HepG2 (cell line): ENCODE results near the gene UBE3D. TPM values are rescaled to one million over a fixed set of nuclear protein-coding genes. Genes with fewer than 3 reads are reported as not detected.

ENCODE experiments used
- ATAC-seq: fragments of 200-7000 bp; cut with Tn5 transposase; 3 replicates; pipeline ENCODE4 v1.9.1; 2020; ENCODE audit warnings: mild to moderate bottlenecking, moderate library complexity
- BruUV-seq: library from RNA; stranded (reverse); fragments of 400-500 nt; replicated peaks from 2 replicates; lab custom pipeline; 2021; lab: Mats Ljungman, UMichigan
- CTCF ChIA-PET: fragments of 300-600 bp; formaldehyde crosslinking; extraction: SDS; loops from one replicate; lab custom pipeline; 2021; ENCODE audit warnings: low total read pairs, inconsistent platforms, low intra/inter-chr PET ratio; lab: Yijun Ruan, JAX
- POLR2A ChIA-PET: fragments of 350-600 bp; sonication (Branson Sonifier 250); formaldehyde crosslinking; loops from one replicate; lab custom pipeline; 2020; ENCODE audit warnings: antibody characterized with exemption, inconsistent platforms; lab: Yijun Ruan, JAX
- DNase-seq: peaks from one replicate; pipeline ENCODE4 v3.0.0-alpha.2; 2015; ENCODE audit warnings: low spot score
- FAIRE-seq: peaks from 3 replicates; lab custom pipeline; 2011; peaks lifted over from hg19 to GRCh38; lab: Jason Lieb, UNC
- H2AFZ ChIP-seq: one replicate; pipeline ENCODE4 v1.6.1; 2011; ENCODE audit warnings: low read length, inconsistent platforms
- H3K27ac ChIP-seq: fragments of 300-600 bp; 3 replicates; pipeline ENCODE4 v1.8.0; 2011; ENCODE audit warnings: mixed run types, mild to moderate bottlenecking, mixed read lengths, low read length, inconsistent platforms; ENCODE audit not compliant: insufficient read depth; ENCODE audit errors: extremely low read length
- H3K27me3 ChIP-seq, 2 experiments: fragments of 200-600 bp in 1 of 2; 2 replicates in 1 of 2; 3 replicates in 1 of 2; pipeline versions ENCODE4 v1.6.0 to v1.8.0; 2011; ENCODE audit warnings: low read length in 2 of 2, mild to moderate bottlenecking in 2 of 2, moderate library complexity in 2 of 2, inconsistent platforms in 1 of 2; ENCODE audit not compliant: insufficient read depth in 2 of 2, control insufficient read depth in 1 of 2
- H3K36me3 ChIP-seq, 2 experiments: fragments of 200-600 bp in 1 of 2; replicated peaks in 1 of 2; 2 replicates in 1 of 2; 3 replicates in 1 of 2; pipeline versions ENCODE4 v1.5.1 to v1.8.0; 2011; ENCODE audit warnings: low read length in 2 of 2, inconsistent platforms in 1 of 2; ENCODE audit not compliant: insufficient read depth in 2 of 2, control insufficient read depth in 1 of 2
- H3K4me1 ChIP-seq: 2 replicates; pipeline ENCODE4 v1.5.1; 2012; ENCODE audit warnings: low read length, inconsistent platforms; ENCODE audit not compliant: insufficient read depth
- H3K4me2 ChIP-seq: 2 replicates; pipeline ENCODE4 v1.6.0; 2011; ENCODE audit warnings: low read depth, low read length, inconsistent platforms
- H3K4me3 ChIP-seq, 3 experiments: fragments of 200-600 bp in 1 of 3; sonication (generic), shearing (Covaris generic) in 1 of 3; replicated peaks in 1 of 3; 2 replicates each; pipeline ENCODE4 v1.5.1; 2011 to 2016; ENCODE audit warnings: low read length in 3 of 3, inconsistent platforms in 2 of 3, low read depth in 2 of 3, mild to moderate bottlenecking in 2 of 3, control low read depth in 1 of 3, mixed read lengths in 1 of 3; ENCODE audit not compliant: insufficient read depth in 1 of 3
- H3K79me2 ChIP-seq: one replicate; pipeline ENCODE4 v1.6.1; 2011; ENCODE audit warnings: low read length, inconsistent platforms; ENCODE audit not compliant: insufficient read depth
- H3K9ac ChIP-seq: 2 replicates; pipeline ENCODE4 v1.6.0; 2011; ENCODE audit warnings: mild to moderate bottlenecking, low read depth, low read length, inconsistent platforms; ENCODE audit not compliant: insufficient read depth
- H3K9me3 ChIP-seq: 2 replicates; pipeline ENCODE4 v1.5.1; 2012; ENCODE audit warnings: mild to moderate bottlenecking, low read length
- H4K20me1 ChIP-seq: 2 replicates; pipeline ENCODE4 v1.6.0; 2011; ENCODE audit warnings: inconsistent platforms, mild to moderate bottlenecking, low read length, moderate library complexity; ENCODE audit not compliant: insufficient read depth
- DMAP1 ChIP-seq: IDR thresholded peaks from 2 replicates; pipeline ENCODE4 v1.6.1; 2016
- IKZF4 ChIP-seq: sonication (generic); formaldehyde crosslinking; IDR thresholded peaks from 2 replicates; pipeline ENCODE4 v1.5.1; 2020; ENCODE audit warnings: borderline replicate concordance, mild to moderate bottlenecking, low read depth, missing genetic modification reagents; ENCODE audit errors: not compliant biosample characterization
- IRF2 ChIP-seq: IDR thresholded peaks from 2 replicates; pipeline ENCODE4 v1.6.1; 2018; ENCODE audit warnings: missing genetic modification reagents, missing compliant biosample characterization
- MAFK ChIP-seq, 2 experiments: IDR thresholded peaks in 1 of 2; conservative IDR thresholded peaks in 1 of 2; 2 replicates each; pipeline ENCODE4 v1.6.1; 2011; ENCODE audit warnings: improper control_type of control experiment in 2 of 2, low read length in 2 of 2
- MLLT10 ChIP-seq: sonication (generic); formaldehyde crosslinking; IDR thresholded peaks from 2 replicates; pipeline ENCODE4 v1.4.0; 2020; ENCODE audit warnings: missing genetic modification reagents
- NR2F1 ChIP-seq, 2 experiments: fragments of 450-650 bp in 1 of 2; formaldehyde crosslinking in 1 of 2; IDR thresholded peaks; 2 replicates each; pipeline versions ENCODE4 v1.5.0 to v1.6.1; 2016 to 2020; ENCODE audit warnings: mild to moderate bottlenecking in 1 of 2, missing compliant biosample characterization in 1 of 2, missing genetic modification reagents in 1 of 2, moderate library complexity in 1 of 2
- RFXAP ChIP-seq: sonication (generic); formaldehyde crosslinking; IDR thresholded peaks from 2 replicates; pipeline ENCODE4 v1.4.0; 2020; ENCODE audit warnings: missing genetic modification reagents, borderline replicate concordance
- SAFB2 ChIP-seq: sonication (generic); formaldehyde crosslinking; IDR thresholded peaks from 2 replicates; pipeline ENCODE4 v1.5.1; 2020; ENCODE audit warnings: missing genetic modification reagents, low read depth, mild to moderate bottlenecking, borderline replicate concordance
- YEATS4 ChIP-seq: sonication (generic); formaldehyde crosslinking; IDR thresholded peaks from 2 replicates; pipeline ENCODE4 v1.4.0; 2020; ENCODE audit warnings: missing genetic modification reagents, borderline replicate concordance
- WGBS: methylation state at CpG from one replicate; pipeline ENCODE4 v1.1.6; 2017; ENCODE audit warnings: low lambda C conversion rate; 5-methylcytosine and 5-hydroxymethylcytosine counted together
- in situ Hi-C: cut with HindIII; loops from 2 replicates; pipeline ENCODE4 v1.10.0; 2017; ENCODE audit warnings: low pct_unique_long_range_greater_than_20kb; ENCODE audit not compliant: extremely low pct_ligation_motif_present
- intact Hi-C: fragments of 100-400 bp; cut with micrococcal nuclease; formaldehyde crosslinking; loops from one replicate; pipeline ENCODE4 v1.10.0; 2022; ENCODE audit not compliant: unreplicated experiment
- polyA plus RNA-seq, 8 experiments: library from polyadenylated mRNA; depleted of rRNA in 3 of 8; stranded (reverse) in 7 of 8; unstranded in 1 of 8; fragments of >200 nt; fragmentation: Illumina TruSeq in 4 of 8; extraction: Trizol in 4 of 8; gene quantifications; 2 replicates each; pipeline versions ENCODE4 v1.2.1 to v1.2.3, GENCODE V29; 2011 to 2016; ENCODE audit warnings: low read depth in 4 of 8, missing spikeins in 1 of 8, mixed read lengths in 1 of 8; ENCODE audit not compliant: insufficient read depth in 1 of 8
- total RNA-seq, 5 experiments: library from RNA; depleted of rRNA; stranded (reverse); fragments of >200 nt; fragmentation: Illumina TruSeq; extraction: Trizol; gene quantifications; 2 replicates each; pipeline ENCODE4 v1.2.3, GENCODE V29; 2016; ENCODE audit warnings: low read depth in 1 of 5
- TF ChIP-seq, protein P1 (sequence below): sonication (generic); formaldehyde crosslinking; conservative IDR thresholded peaks from 2 replicates; pipeline ENCODE4 v1.5.0; 2020; ENCODE audit warnings: missing genetic modification reagents

Gene UBE3D
- total and polyA plus RNA-seq, 2 of the 13 experiments (the other 11 are each of a cell fraction or from before 2014, with no cell fraction given) = 5.1 to 11.4 TPM

DNA sequence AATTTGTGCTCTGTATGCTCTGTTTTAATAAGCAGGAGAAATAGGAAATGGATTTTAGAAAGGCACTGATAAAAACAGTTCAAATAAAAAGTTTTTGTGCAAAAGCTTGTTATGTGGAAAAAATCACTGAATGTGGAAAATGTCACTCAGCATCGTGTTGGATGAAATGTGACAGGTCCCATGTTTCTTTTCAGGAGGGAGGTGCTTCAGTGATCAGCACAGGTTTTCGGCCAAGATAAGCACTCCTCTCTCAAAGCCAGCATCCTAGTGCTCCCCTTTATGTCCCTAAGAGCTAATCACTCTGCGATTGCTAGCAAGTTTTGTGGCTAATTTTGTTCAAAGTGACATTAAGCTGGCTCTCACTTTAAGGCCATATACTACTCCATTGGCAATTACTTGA, 12.0 kb downstream of the UBE3D start:
- Histone ChIP-seq H3K4me2 (no peak overlapping the region), H3K79me2 (no peaks in the 10 kb centered on the region), H3K4me3 (no peak overlapping the region), H3K9ac (no peak overlapping the region), H3K27me3 (no peaks in the 10 kb centered on the region), H3K36me3 (peaks cover 14 to 32% of the 10 kb centered on the region in 2 experiments), H3K9me3 (no peaks in the 10 kb centered on the region)
- CTCF ChIA-PET = interaction anchor here (2.6 kb wide), 1 partner anchor 783 kb away, joined by 20 read pairs; no protein-coding TSS in a partner anchor
- FAIRE-seq = no peak
- no TSS peak for BruUV-seq
- no peak for TF ChIP-seq IRF2 (CRISPR knock-in tag)
- no peak for TF ChIP-seq NR2F1 (CRISPR knock-in tag; IDR thresholded peaks at IDR 0.05)
- TF ChIP-seq RFXAP = no peak
- TF ChIP-seq MLLT10 = no peak
- no peak for TF ChIP-seq SAFB2 (CRISPR knock-in tag)
- TF ChIP-seq, protein P1, sequence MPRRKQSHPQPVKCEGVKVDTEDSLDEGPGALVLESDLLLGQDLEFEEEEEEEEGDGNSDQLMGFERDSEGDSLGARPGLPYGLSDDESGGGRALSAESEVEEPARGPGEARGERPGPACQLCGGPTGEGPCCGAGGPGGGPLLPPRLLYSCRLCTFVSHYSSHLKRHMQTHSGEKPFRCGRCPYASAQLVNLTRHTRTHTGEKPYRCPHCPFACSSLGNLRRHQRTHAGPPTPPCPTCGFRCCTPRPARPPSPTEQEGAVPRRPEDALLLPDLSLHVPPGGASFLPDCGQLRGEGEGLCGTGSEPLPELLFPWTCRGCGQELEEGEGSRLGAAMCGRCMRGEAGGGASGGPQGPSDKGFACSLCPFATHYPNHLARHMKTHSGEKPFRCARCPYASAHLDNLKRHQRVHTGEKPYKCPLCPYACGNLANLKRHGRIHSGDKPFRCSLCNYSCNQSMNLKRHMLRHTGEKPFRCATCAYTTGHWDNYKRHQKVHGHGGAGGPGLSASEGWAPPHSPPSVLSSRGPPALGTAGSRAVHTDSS = no peak
- TF ChIP-seq YEATS4 (CRISPR knock-in tag) = no peak
- no peak for TF ChIP-seq IKZF4 (CRISPR knock-in tag)
- no peak for TF ChIP-seq MAFK (conservative IDR thresholded peaks at IDR 0.05 in 1 of 2, IDR thresholded peaks at IDR 0.05 in 1 of 2; ENCODE audit: low read length in 2 of 2)
- TF ChIP-seq DMAP1 (CRISPR knock-in tag) = no peak
- TF ChIP-seq, all 625 proteins: peak for 0
- ATAC-seq (no peak), DNase-seq (no peak)
- 97% methylated on average over 3 of the region's 3 CpGs for WGBS
- no peaks in the 10 kb centered on the region for H4K20me1 ChIP-seq
- in situ Hi-C loops = loop anchor here (10.0 to 25.0 kb wide), 2 partner anchors 466 to 689 kb away; partner anchors contain the start of gene TPBG
- H2AFZ ChIP-seq = no peak overlapping the region
- H3K4me1 ChIP-seq = no peaks in the 10 kb centered on the region
- POLR2A ChIA-PET = no interaction called here
- intact Hi-C loops = loop anchor here (10.0 kb wide), 2 partner anchors 269 to 559 kb away; no protein-coding TSS in a partner anchor
- H3K27ac ChIP-seq = no peak overlapping the region
